Breast epithelium (tissue), 4 donors: ENCODE measurements around the gene PUSL1. TPM values are rescaled to one million over a fixed set of nuclear protein-coding genes. Genes with fewer than 3 reads are reported as not detected.
"Not testable (repeated sequence)": the region's sequence is repeated elsewhere in the genome, so short reads cannot be mapped to it uniquely, and the experiment has no call there.

Experiments used
- DNase-seq, 2 donors: peaks; one replicate each; pipeline ENCODE4 v3.0.0-alpha.2; 2019; ENCODE audit warnings: low spot score in 2 of 2
- H3K27ac ChIP-seq, 2 donors: fragments of 200-600 bp; sonication (generic) in 1 of 2; one replicate each; pipeline ENCODE4 v1.5.1; 2016 to 2019; ENCODE audit warnings: mild to moderate bottlenecking in 1 of 2
- H3K27me3 ChIP-seq, 2 donors: fragments of 200-600 bp; sonication (generic) in 1 of 2; one replicate each; pipeline versions ENCODE4 v1.5.1 to v1.6.0; 2017 to 2019; ENCODE audit warnings: control low read depth in 1 of 2, mild to moderate bottlenecking in 1 of 2
- H3K36me3 ChIP-seq: fragments of 200-600 bp; one replicate; pipeline ENCODE4 v1.5.1; 2019
- H3K4me1 ChIP-seq, 2 donors: fragments of 200-600 bp; sonication (generic); one replicate each; pipeline ENCODE4 v1.5.1; 2016 to 2019; ENCODE audit warnings: control low read depth in 1 of 2
- H3K4me3 ChIP-seq, 3 donors: fragments of 200-600 bp; sonication (generic); 1 replicate in 2 of 3; 2 replicates in 1 of 3; pipeline ENCODE4 v1.5.1; 2016 to 2019; ENCODE audit warnings: mild to moderate bottlenecking in 3 of 3, moderate library complexity in 2 of 3
- H3K9me3 ChIP-seq, 2 donors: fragments of 200-600 bp; sonication (generic) in 1 of 2; one replicate each; pipeline ENCODE4 v1.5.1; 2016 to 2019; ENCODE audit warnings: control low read depth in 1 of 2
- POLR2A ChIP-seq: fragments of 450-650 bp; IDR thresholded peaks from one replicate; pipeline ENCODE4 v1.6.1; 2016; ENCODE audit warnings: antibody characterized with exemption, mild to moderate bottlenecking, moderate library complexity
- POLR2AphosphoS5 ChIP-seq, 3 donors: sonication (generic); formaldehyde crosslinking; IDR thresholded peaks; one replicate each; pipeline ENCODE4 v1.6.1; 2017; ENCODE audit warnings: antibody characterized with exemption in 3 of 3
- intact Hi-C: fragments of 100-400 bp; cut with DNase I; formaldehyde crosslinking; loops from one replicate; pipeline ENCODE4 v1.15.1; 2023; ENCODE audit warnings: low total_unique reads
- total RNA-seq, 3 donors: library from RNA; depleted of rRNA; stranded (reverse); fragments of >200 nt; gene quantifications; one replicate each; pipeline ENCODE4 v1.1.0, GENCODE V29; 2016
- TF ChIP-seq, protein P1 (sequence below), 3 donors: fragments of 450-650 bp; IDR thresholded peaks; one replicate each; pipeline ENCODE4 v1.5.1; 2016 to 2017; ENCODE audit warnings: antibody characterized with exemption in 3 of 3, mild to moderate bottlenecking in 3 of 3, moderate library complexity in 3 of 3

The PUSL1 gene
- total RNA-seq, 3 donors from 2014 or later: 16.0 to 27.5 (median 22.0) TPM

GRCh38 chr1:1314678-1315335 is 6.4 kb downstream of the PUSL1 start:
- no peaks in the 10 kb centered on the region for H3K27me3 ChIP-seq
- intact Hi-C loops: no loop called here
- peaks cover 0 to 14% of the 10 kb centered on the region in 2 donors for H3K4me1 ChIP-seq
- peaks cover 5% of the 10 kb centered on the region for H3K36me3 ChIP-seq
- H3K9me3 ChIP-seq: no peaks in the 10 kb centered on the region
- no peak overlapping the region for H3K27ac ChIP-seq
- no peak overlapping the region for H3K4me3 ChIP-seq
- TF ChIP-seq, protein P1, sequence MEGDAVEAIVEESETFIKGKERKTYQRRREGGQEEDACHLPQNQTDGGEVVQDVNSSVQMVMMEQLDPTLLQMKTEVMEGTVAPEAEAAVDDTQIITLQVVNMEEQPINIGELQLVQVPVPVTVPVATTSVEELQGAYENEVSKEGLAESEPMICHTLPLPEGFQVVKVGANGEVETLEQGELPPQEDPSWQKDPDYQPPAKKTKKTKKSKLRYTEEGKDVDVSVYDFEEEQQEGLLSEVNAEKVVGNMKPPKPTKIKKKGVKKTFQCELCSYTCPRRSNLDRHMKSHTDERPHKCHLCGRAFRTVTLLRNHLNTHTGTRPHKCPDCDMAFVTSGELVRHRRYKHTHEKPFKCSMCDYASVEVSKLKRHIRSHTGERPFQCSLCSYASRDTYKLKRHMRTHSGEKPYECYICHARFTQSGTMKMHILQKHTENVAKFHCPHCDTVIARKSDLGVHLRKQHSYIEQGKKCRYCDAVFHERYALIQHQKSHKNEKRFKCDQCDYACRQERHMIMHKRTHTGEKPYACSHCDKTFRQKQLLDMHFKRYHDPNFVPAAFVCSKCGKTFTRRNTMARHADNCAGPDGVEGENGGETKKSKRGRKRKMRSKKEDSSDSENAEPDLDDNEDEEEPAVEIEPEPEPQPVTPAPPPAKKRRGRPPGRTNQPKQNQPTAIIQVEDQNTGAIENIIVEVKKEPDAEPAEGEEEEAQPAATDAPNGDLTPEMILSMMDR (IDR thresholded peaks at IDR 0.05): no peak
- TF ChIP-seq POLR2A: no peak
- no peak for TF ChIP-seq POLR2AphosphoS5 (IDR thresholded peaks at IDR 0.05)
- DNase-seq: no peak

- Histone ChIP-seq H3K27ac (no peak overlapping the region), H3K27me3 (no peaks in the 10 kb centered on the region), H3K9me3 (no peaks in the 10 kb centered on the region), H3K4me3 (no peak overlapping the region), H3K36me3 (peaks cover 5% of the 10 kb centered on the region), H3K4me1 (peaks cover 0 to 10% of the 10 kb centered on the region in 2 donors)
- DNase-seq: no peak
- TF ChIP-seq, protein P1 (IDR thresholded peaks at IDR 0.05): no peak
- TF ChIP-seq POLR2A (no peak), POLR2AphosphoS5 (IDR thresholded peaks at IDR 0.05) (no peak)
- intact Hi-C loops: no loop called here
Measured at GRCh38 chr1:1315435-1315954, 7.1 kb downstream of the PUSL1 start.

- H3K4me3 ChIP-seq, intact Hi-C loops, H3K27ac ChIP-seq, DNase-seq, H3K4me1 ChIP-seq, H3K27me3 ChIP-seq, H3K36me3 ChIP-seq, H3K9me3 ChIP-seq: not testable (repeated sequence)
Measured at GRCh38 chr1:1316199-1316598, 7.8 kb downstream of the PUSL1 start.

- Histone ChIP-seq H3K27ac (peak overlapping the region; percentile 75 to 84), H3K36me3 (peaks cover 5% of the 10 kb centered on the region), H3K4me1 (peaks cover 3 to 10% of the 10 kb centered on the region in 2 donors), H3K27me3 (no peaks in the 10 kb centered on the region), H3K4me3 (no peak overlapping the region), H3K9me3 (no peaks in the 10 kb centered on the region)
- no peak for TF ChIP-seq POLR2AphosphoS5 (IDR thresholded peaks at IDR 0.05)
- TF ChIP-seq, protein P1 (IDR thresholded peaks at IDR 0.05): no peak
- TF ChIP-seq POLR2A: no peak
- no peak for DNase-seq
- intact Hi-C loops: no loop called here
Measured at GRCh38 chr1:1317420-1317819, 9.0 kb downstream of the PUSL1 start.

DNA sequence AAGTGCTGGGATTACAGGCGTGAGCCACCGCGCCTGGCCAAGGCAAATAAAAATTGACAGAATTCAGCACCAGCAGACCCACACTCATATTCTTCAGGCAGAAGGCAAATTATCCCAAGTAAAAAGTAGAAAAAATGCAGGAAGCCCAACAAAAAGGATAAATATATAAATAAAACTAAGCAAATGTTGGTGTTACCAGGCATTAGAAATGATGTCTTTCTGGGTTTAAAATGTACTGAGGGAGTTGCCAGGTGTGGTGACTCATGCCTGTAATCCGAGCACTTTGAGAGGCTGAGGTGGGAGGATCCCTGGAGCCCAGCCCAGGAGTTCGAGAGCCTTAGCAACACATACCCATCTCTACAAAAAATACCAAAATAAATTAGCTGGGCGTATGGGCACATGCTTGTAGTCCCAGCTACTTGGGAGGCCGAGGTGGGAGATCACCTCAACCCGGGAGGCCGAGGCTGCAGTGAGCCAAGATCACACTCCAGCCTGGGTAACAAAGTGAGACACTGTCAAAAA is 9.8 kb downstream of the PUSL1 start:
- intact Hi-C loops: no loop called here
- peak; percentile 84 to 93 for DNase-seq
- peak overlapping the region; percentile 75 to 84 for H3K27ac ChIP-seq
- H3K9me3 ChIP-seq: no peaks in the 10 kb centered on the region
- H3K4me3 ChIP-seq: no peak overlapping the region
- TF ChIP-seq POLR2A: no peak
- peak in 2 of 3 donors; percentile 15 to 54 for TF ChIP-seq POLR2AphosphoS5 (IDR thresholded peaks at IDR 0.05)
- H3K36me3 ChIP-seq: no peaks in the 10 kb centered on the region
- no peaks in the 10 kb centered on the region for H3K27me3 ChIP-seq
- H3K4me1 ChIP-seq: peaks cover 3 to 16% of the 10 kb centered on the region in 2 donors
